GM04503 (cell line): ENCODE results near the gene RAET1G.
"Not testable (repeated sequence)": the region's sequence is repeated elsewhere in the genome, so short reads cannot be mapped to it uniquely, and the experiment has no call there.

ENCODE experiments used
- DNase-seq: peaks from one replicate; pipeline ENCODE4 v3.0.0-alpha.2; 2012; ENCODE audit warnings: low read depth

The RAET1G gene

DNA sequence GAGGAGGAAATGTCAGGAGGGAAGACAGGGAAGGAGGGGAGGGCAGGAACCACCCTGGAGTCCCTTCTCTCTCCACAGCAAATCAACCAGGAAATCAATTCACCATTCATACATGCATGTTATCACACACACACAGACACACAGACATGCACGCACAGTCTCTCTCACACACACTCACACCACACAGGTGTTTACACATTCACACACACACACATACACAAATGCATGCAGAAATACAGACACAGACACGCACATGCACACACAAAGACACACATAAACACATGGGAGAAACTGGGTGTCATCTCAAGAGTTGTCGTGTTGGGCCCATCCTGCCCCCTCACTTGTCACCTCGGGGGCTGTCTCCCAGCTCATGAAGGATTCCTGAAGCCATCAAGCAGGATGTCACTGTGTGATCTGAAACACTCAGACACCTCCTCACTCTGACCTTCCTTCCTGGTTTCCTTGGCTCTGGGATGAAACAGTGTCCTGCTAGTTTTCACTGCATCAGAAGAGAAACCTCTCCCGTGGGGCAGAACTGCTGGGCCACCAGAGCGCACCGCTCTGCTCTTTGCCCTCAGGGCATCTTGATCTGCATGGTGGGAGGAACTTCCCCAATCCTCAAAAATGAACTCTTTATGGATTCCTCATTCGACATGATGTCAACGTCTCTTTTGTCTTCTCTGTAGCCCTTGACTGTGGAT lies 9.2 kb downstream of the RAET1G start:
- no peak for DNase-seq

DNA sequence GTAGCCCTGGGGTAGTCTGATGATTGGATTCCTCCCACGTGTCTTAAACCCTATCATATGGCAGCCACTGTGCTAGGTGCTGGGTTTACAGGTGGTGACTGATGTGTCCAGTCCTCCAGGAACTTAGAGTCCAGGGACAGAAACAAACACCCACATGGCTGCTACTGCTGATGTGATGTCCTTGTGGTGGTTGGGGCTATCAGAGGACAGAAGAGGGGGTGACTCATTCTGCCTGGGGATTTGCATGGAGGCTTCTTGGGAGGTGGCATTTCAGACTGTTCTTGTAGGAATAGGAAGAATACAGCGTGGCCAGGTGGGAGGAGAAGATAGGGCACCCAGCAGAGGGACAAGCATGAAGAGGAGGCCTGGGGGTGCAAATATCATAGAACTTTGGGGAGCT lies 9.8 kb downstream of the RAET1G start:
- DNase-seq: no peak

- not testable (repeated sequence) for DNase-seq
Observed at GRCh38 chr6:149912680-149913079, 10.2 kb downstream of the RAET1G start.

GRCh38 chr6:149910721-149911151 lies 12.2 kb downstream of the RAET1G start:
- no peak for DNase-seq

- no peak for DNase-seq
Observed at GRCh38 chr6:149909701-149910470, 13.0 kb downstream of the RAET1G start.

DNA sequence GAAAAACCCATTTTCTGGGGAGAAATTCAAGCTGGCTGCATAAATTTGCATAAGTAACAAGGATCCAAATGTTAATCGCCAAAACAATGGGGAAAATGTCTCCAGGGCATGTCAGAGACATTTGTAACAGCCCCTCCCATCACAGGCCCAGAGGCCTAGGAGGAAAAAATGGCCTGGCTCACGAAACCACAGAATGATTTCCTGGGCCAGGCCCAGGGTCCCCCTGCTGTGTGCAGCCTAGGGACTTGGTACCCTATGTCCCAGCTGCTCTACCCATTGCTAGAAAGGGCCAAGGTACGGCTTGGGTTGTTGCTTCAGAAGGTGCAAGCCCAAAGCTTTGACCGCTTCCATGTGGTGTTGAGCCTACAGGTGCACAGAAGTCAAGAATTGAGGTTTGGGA lies 14.4 kb downstream of the RAET1G start:
- DNase-seq: not testable (repeated sequence)

GRCh38 chr6:149907317-149907716 lies 15.6 kb downstream of the RAET1G start:
- no peak for DNase-seq

DNA sequence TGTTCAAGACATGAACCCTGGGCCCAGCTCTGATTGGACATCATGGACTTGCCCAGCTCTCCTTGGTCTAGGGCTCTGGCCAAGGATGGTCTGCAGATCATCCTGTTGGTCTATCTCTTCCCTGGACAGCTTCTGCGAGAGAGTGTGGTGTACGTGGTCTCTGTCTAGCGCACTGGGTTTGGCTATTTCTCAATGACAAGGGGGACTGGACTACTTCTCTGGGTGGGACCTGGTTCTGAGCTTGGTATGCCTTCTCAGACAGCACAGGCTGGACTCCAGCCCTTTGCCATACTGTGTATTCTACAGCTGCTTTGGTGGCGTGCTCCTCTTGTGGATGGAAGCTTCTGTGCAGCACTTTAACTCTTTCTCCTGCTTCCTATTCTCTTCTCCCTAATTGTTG lies 16.5 kb downstream of the RAET1G start:
- DNase-seq: no peak

- DNase-seq: no peak
Observed at GRCh38 chr6:149905911-149906371, 17.0 kb downstream of the RAET1G start.

- no peak for DNase-seq
Observed at GRCh38 chr6:149905371-149905910, 17.5 kb downstream of the RAET1G start.

DNA sequence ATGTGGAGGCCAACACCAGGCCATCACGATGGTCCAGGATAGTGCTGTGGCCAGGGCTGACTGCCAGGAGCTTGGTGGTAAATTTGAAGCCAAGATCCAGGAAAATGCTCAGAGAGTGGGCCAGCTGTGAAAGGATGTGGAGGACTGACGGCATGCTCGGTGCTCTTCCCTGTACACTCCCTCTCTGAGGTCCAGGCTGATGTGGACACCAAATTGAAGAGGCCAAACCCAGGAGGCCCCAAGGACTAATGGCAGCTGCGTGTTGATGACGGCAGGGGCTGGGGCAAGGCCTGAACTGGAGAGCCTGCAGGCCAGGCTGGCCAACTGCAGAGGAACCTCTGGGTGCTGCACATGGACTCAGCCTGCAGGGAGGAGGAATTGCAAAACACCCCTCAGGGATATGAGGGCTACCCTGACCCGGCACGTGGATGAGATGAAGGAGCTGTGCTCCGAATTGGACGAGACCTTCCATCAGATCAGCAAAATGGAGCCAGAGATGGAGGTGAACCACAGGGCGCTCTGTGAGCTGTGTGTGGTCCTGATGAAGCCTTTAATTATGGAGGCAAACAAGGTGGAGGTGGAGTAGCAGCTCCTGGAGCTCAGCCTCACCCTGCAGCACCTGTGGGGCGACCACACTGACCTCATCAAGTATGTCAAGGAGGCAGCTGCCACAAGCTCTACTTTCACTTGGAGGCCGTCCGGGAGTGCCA lies 18.1 kb downstream of the RAET1G start:
- DNase-seq: no peak

DNA sequence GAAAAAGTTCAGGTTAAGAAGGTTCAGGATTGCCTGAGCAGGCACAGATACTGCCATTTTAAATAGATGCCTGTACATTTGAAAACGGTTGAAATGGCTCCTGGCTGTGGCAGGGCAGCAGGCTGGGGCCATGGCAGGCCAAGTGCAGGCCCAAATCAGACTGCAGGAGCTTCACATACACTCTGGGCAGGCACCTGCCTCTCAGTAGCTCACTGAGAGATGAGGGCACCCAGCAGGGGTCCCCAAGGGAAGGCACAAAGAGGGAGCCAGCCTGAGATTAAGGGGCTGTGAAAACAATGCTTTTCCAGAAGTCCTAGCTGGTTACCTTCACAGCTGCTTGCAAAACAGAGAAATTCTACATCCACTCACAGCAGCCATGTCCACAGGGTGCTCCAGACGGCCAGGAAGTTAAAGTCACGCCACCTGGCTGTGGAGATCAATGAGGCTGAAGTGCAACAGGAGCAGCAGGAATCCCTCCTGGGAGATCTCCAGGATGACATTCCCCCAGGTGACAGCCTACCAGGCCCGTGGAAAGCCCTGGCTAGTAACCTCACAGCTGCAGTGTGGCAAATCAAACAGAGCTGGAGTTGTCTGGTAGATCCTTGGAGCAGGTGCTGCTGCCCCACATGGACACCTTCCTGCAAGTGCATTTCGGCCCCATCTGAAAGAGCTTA lies 18.8 kb downstream of the RAET1G start:
- DNase-seq: no peak

GRCh38 chr6:149901444-149902140 lies 21.3 kb downstream of the RAET1G start:
- DNase-seq: no peak

DNA sequence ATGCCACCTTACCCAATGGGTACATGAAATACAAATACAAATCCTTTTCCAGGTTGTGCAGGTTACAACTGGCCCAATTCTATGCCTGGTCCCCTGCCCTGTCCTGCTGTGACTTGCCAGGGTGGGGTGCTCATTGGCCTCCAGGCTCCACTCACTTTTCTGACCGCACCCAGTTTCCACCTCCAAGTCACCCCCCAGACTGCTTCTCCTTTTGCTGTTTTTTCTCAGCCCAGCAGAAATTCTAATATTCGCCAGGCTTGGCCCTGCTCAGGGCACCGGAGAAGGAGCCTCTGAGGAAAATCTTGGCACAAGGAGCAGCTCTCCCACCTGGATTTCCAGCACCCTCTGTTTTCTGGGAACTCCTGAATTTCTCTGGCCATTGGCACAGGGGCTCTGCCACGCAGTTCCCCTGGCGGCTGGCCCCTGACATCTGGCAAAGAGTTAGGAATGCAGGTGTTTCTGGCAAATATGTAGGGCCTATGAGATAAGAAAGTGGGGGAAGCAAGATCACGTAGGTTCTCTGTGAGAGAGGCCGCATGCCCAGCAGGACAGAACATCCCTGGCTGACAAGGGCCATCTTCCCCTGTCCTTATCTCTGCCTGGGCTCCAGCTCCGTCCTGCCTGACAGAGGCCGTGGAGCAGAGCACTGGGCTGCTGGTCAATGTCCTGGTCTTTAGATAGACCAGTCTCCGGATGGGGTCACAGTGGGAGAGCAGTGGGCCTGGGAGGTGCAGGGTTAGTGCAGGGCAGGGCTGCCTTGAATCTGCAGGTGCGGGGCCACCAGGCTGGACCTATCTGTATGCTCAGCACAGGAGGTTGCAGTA lies 22.1 kb downstream of the RAET1G start:
- no peak for DNase-seq

- no peak for DNase-seq
Observed at GRCh38 chr6:149899926-149900619, 22.8 kb downstream of the RAET1G start.

GRCh38 chr6:149899486-149899885 lies 23.4 kb downstream of the RAET1G start:
- DNase-seq: no peak

DNA sequence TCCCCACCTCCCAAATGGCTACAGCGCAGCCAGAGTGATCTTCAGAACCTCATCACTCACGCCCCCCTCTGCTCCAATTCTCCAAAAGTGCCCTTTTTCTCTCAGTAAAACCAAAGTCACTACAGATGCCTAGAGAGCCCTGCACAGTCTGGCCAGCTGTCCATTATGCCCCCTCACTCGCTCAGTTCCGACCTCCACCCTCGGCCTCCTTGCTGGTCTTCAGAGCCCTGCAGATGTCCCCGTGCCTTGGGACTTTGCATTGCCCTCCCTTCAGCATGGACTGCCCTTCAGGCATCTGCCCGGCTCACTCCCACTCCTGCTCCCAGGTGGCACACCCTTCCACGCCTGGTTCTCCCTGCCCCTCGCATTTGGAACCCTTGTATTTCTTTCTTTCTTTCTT lies 24.0 kb downstream of the RAET1G start:
- no peak for DNase-seq

DNA sequence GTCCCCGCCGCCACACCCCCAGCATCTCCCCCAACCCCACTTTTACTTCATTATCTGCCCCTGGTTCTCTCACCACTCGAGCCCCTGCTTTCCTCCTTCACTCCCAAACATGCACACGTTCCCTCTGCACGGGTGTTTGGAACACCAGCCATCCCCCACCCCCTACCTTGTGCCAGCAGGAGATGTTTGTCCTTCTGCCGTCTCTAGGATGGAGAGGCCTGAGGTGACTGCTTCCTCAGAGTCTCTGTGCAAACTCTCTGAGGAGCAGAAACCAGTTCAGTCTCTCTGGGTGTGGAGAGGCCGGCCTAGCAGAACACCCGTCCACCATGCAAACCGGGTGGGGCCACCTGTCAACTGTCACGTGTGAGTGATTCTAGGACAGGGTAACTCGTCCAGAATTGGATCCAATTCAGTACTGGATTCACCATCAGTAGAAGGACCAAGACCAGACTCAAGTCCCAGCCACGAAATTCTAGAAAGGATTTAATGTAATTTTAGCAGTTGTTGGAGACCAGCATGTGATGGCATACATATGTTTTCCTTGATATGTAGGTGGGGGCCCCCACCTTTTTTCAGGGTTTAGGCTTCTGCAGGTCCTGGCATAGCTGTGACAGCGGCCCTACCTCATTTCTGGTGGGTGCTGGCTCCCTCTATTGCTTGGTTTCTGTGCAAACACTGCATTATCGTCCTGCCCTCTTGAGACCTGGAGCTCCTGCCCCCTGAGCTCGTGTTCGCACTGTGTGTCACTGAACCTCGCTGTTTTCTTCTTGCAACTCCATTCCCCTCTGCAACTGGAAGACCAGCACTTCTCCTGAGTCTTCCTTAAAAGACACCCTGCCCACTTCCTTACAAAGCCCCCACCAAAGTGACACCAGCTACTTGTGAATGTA lies 24.8 kb downstream of the RAET1G start, which contains the start of gene RAET1E:
RAET1E (minus strand) TSS at position 259 of the 890 bp plus-strand sequence. CDS start 7,212 bp downstream, outside the sequence.
- no peak for DNase-seq
